Measurements from ENCODE around the gene SLC22A3.
"Not testable (repeated sequence)": the region's sequence is repeated elsewhere in the genome, so short reads cannot be mapped to it uniquely, and the experiment has no call there.

DNA sequence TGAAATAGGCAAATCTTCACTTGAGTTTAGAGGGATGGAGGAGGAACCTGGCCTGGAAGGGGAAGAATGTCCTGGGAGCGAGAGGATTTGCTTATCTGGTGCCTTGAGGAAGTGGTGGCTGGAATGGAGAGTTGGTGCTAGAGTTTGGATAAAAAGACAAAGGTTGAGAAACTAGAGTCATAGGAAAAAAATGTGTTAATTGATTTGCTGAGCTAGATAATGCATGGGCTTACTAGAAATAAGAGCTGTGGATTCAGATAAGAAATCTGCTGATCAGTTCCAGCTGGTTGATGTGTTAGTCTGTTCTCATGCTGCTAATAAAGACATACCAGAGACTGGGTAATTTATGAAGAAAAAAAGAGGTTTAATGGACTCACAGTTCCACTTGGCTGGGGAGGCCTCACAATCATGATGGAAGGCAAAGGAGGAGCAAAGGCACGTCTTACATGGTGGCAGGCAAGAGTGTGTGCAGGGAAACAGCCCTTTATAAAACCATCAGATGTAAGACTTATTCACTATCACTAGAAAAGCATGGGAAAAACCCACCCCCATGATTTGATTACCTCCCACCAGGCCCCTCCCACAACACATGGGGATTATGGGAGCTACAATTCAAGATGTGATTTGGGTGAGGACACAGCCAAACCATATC lies 45.6 kb upstream of the SLC22A3 start:
- TF ChIP-seq POLR2A (IDR thresholded peaks at IDR 0.05): not testable (repeated sequence)
- TF ChIP-seq, protein P1, sequence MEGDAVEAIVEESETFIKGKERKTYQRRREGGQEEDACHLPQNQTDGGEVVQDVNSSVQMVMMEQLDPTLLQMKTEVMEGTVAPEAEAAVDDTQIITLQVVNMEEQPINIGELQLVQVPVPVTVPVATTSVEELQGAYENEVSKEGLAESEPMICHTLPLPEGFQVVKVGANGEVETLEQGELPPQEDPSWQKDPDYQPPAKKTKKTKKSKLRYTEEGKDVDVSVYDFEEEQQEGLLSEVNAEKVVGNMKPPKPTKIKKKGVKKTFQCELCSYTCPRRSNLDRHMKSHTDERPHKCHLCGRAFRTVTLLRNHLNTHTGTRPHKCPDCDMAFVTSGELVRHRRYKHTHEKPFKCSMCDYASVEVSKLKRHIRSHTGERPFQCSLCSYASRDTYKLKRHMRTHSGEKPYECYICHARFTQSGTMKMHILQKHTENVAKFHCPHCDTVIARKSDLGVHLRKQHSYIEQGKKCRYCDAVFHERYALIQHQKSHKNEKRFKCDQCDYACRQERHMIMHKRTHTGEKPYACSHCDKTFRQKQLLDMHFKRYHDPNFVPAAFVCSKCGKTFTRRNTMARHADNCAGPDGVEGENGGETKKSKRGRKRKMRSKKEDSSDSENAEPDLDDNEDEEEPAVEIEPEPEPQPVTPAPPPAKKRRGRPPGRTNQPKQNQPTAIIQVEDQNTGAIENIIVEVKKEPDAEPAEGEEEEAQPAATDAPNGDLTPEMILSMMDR (IDR thresholded peaks at IDR 0.05): not testable (repeated sequence)
